AG04449 (cell line): ENCODE measurements around the gene PTH1R.

Experiments
- CTCF ChIA-PET: fragments of 350-600 bp; formaldehyde crosslinking; extraction: SDS; loops from one replicate; lab custom pipeline; 2021; ENCODE audit warnings: antibody characterized with exemption; lab: Yijun Ruan, JAX
- POLR2A ChIA-PET: fragments of 400-600, 350-600 bp; formaldehyde crosslinking; extraction: SDS; loops from one replicate; lab custom pipeline; 2020; ENCODE audit warnings: antibody characterized with exemption, inconsistent platforms; lab: Yijun Ruan, JAX
- DNase-seq: peaks from one replicate; pipeline ENCODE4 v3.0.0-alpha.2; 2010; ENCODE audit warnings: low read depth, low spot score
- H3K4me3 ChIP-seq: 2 replicates; pipeline ENCODE4 v1.5.1; 2011; ENCODE audit warnings: low read depth, mild to moderate bottlenecking, control low read depth, low read length
- CTCF ChIP-seq: IDR thresholded peaks from one replicate; pipeline ENCODE4 v1.5.1; 2011; ENCODE audit warnings: mild to moderate bottlenecking, moderate library complexity, low read length, control low read depth, inconsistent platforms; ENCODE audit not compliant: insufficient read depth; ENCODE audit errors: missing control alignments

PTH1R gene

DNA sequence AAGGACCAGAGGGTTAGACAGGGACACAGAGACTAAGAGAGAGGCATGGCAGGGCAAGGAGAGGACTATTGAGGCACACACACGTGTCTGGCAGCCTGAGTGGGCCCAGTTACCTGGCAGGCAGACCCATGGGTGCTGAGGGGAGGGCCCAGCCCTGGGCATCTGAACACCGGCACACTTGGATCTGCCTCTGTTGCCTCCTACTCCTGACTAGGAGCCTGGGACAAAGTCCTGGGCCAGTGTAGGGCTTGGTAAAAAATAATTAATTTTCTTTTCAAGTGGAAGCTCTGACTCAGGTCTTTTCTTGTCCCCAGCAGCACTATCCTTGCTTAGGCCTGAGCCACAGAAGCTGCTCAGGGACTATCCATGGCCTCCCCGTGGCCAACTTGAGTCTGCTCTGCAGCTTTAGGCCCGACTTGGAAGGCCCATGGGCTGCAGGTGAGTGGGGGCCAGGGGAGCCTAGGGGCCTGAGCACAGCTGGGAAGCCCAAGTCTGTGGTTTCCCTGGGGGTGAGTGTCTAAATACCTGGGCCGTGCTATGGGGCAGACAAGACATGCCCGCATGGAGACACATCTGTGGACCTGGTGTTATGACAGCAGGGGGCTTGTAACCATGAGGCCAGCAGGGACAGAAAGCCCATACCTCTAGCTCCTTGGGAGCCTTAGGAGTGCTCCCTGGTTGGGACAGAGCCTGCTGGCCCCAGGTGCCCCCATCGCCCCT, at the start of gene PTH1R:
Gene PTH1R, plus strand, starts transcription at position 316 of the 720 bp plus-strand sequence. CDS start 5,839 bp downstream, outside the sequence.
- no peak within 1 kb of the TSS for H3K4me3 ChIP-seq
- TF ChIP-seq CTCF, result no peak
- CTCF ChIA-PET, result interaction anchor here (0.6 to 6.7 kb wide), 8 partner anchors 11 to 175 kb away, joined by 3 to 57 read pairs (median 6); partner anchors contain the start of gene MYL3
- POLR2A ChIA-PET, result no interaction called here
- no peak for DNase-seq

GRCh38 chr3:46829699-46830208, 47.8 kb upstream of the PTH1R start:
- no peak overlapping the region for H3K4me3 ChIP-seq
- CTCF ChIA-PET, result no interaction called here
- no peak for DNase-seq
- no peak for TF ChIP-seq CTCF
- POLR2A ChIA-PET, result no interaction called here

DNA sequence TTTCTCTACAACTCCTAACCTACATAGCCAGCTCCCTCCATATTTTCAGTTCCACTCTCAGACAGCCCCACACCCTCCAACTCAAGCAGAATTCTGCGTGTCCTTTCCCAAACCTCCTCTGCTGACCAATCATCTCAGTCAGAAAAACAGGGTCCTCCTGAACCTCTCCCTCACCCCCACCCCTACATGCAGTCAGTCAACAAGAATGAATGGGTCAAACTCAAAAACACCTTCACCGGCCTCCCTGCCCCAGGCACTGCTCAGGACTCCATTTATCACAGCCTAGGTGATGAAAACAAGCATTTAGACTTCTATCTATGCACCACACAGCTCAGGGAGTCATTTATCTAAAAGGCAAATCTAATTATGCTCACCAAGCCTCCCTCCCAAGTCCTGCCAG, 46.7 kb upstream of the PTH1R start:
- no peak for TF ChIP-seq CTCF
- no peak for DNase-seq
- CTCF ChIA-PET, result no interaction called here
- POLR2A ChIA-PET, result no interaction called here
- no peak overlapping the region for H3K4me3 ChIP-seq

DNA sequence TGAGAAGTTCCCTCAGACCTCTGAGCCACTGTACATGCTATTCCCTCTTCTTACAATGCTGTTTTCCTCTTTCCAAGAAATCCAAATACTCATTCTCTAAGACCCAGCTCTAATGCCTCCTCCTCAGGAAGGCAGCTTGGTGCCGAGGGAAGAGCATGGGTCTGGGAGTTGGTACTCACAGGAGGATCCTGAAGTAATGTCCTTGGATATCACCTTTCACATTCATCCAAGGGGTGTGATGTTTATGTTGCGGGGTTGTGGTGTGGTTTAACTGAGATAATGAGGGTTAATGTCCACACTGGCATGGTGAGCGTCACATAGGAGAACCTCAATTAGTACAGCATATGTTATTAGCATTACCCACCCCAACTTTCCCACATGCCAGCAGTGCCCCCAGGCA, 46.2 kb upstream of the PTH1R start:
- CTCF ChIA-PET, result no interaction called here
- POLR2A ChIA-PET, result no interaction called here
- no peak overlapping the region for H3K4me3 ChIP-seq
- no peak for DNase-seq
- no peak for TF ChIP-seq CTCF

- ChIA-PET POLR2A (no interaction called here), CTCF (interaction anchor here (1.5 kb wide), 1 partner anchor 35 kb away, joined by 4 read pairs; no protein-coding TSS in a partner anchor)
- no peak overlapping the region for H3K4me3 ChIP-seq
- DNase-seq, result no peak
- TF ChIP-seq CTCF, result no peak
These were observed 45.7 kb upstream of the PTH1R start for GRCh38 chr3:46831841-46832240.
